ENCODE results near the gene ROBO3. TPM values are rescaled to one million over a fixed set of nuclear protein-coding genes. Genes with fewer than 3 reads are reported as not detected.

ROBO3 gene
- total and polyA plus RNA-seq, 10 of the 15 experiments (the other 5 are each of a cell fraction or from before 2014, with no cell fraction given) = 0.10 to 0.63 (median 0.31) TPM; not detected in 2

GRCh38 chr11:124928942-124929665, 63.9 kb downstream of the ROBO3 start (continued):
- no peak for TF ChIP-seq SMARCA5 (IDR thresholded peaks at IDR 0.05)
- TF ChIP-seq, protein P1, sequence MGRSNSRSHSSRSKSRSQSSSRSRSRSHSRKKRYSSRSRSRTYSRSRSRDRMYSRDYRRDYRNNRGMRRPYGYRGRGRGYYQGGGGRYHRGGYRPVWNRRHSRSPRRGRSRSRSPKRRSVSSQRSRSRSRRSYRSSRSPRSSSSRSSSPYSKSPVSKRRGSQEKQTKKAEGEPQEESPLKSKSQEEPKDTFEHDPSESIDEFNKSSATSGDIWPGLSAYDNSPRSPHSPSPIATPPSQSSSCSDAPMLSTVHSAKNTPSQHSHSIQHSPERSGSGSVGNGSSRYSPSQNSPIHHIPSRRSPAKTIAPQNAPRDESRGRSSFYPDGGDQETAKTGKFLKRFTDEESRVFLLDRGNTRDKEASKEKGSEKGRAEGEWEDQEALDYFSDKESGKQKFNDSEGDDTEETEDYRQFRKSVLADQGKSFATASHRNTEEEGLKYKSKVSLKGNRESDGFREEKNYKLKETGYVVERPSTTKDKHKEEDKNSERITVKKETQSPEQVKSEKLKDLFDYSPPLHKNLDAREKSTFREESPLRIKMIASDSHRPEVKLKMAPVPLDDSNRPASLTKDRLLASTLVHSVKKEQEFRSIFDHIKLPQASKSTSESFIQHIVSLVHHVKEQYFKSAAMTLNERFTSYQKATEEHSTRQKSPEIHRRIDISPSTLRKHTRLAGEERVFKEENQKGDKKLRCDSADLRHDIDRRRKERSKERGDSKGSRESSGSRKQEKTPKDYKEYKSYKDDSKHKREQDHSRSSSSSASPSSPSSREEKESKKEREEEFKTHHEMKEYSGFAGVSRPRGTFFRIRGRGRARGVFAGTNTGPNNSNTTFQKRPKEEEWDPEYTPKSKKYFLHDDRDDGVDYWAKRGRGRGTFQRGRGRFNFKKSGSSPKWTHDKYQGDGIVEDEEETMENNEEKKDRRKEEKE (IDR thresholded peaks at IDR 0.05) = no peak

- Histone ChIP-seq H3K27ac (ENCODE audit: control insufficient read depth, insufficient read depth) (no peak overlapping the region), H3K79me2 (ENCODE audit: control insufficient read depth, insufficient read depth, low read length) (no peaks in the 10 kb centered on the region), H2AFZ (ENCODE audit: control insufficient read depth, low read depth, low read length) (no peak overlapping the region), H3K9ac (ENCODE audit: control insufficient read depth, insufficient read depth, low read length) (no peak overlapping the region), H4K20me1 (ENCODE audit: control insufficient read depth, insufficient read depth) (no peaks in the 10 kb centered on the region), H3K4me1 (ENCODE audit: control insufficient read depth, insufficient read depth, low read length) (no peaks in the 10 kb centered on the region; the same call in 1 of the 2 replicates), H3K9me3 (replicated peaks; ENCODE audit: control insufficient read depth, insufficient read depth, low read length) (no peaks in the 10 kb centered on the region), H3K36me3 (ENCODE audit: control insufficient read depth in 2 of 2, insufficient read depth in 2 of 2, low read length in 1 of 2) (no peaks in the 10 kb centered on the region), H3K4me3 (no peak overlapping the region), H3K4me2 (ENCODE audit: control insufficient read depth, insufficient read depth) (no peak overlapping the region), H3K27me3 (replicated peaks in 1 of 2; ENCODE audit: control insufficient read depth in 2 of 2, insufficient read depth in 2 of 2, low read length in 1 of 2) (no peaks in the 10 kb centered on the region; a peak in 1 of 4 replicates)
- WGBS (ENCODE audit: insufficient coverage, insufficient replicate concordance, low lambda C conversion rate, missing lambda C conversion rate) = 4% methylated on average over 3 of the region's 3 CpGs
- intact Hi-C loops (cut with micrococcal nuclease; ENCODE audit: unreplicated experiment) (no loop called here), in situ Hi-C loops (cut with MboI) (no loop called here)
- DNase-seq (ENCODE audit: low read depth, low spot score) = no peak
- FAIRE-seq = no peak
- no TSS peak for BruUV-seq (replicated peaks)
- POLR2A ChIA-PET = interaction anchor here (0.8 kb wide), 1 partner anchor 22 kb away, joined by 4 read pairs; no protein-coding TSS in a partner anchor
- CTCF ChIA-PET = no interaction called here
- RAD21 ChIA-PET (ENCODE audit: unreplicated experiment) = no interaction called here
- SMC1A ChIA-PET (ENCODE audit: uncharacterized antibody, unreplicated experiment) = interaction anchor here (1.0 kb wide), 1 partner anchor 211 kb away, joined by 3 read pairs; no protein-coding TSS in a partner anchor
- peak; percentile 87 for ATAC-seq
- TF ChIP-seq IRF3 (IDR thresholded peaks at IDR 0.05) = no peak
- TF ChIP-seq HSF1 (IDR thresholded peaks at IDR 0.05; ENCODE audit: low read depth, low read length) = no peak
- no peak for TF ChIP-seq POLR2A (IDR thresholded peaks at IDR 0.05; ENCODE audit: low read depth, low read length)
- peak; percentile 13; the same call in 1 of the 2 replicates for TF ChIP-seq ESRRA (IDR thresholded peaks at IDR 0.05; ENCODE audit: low read length)
- TF ChIP-seq POLR2AphosphoS5 (IDR thresholded peaks at IDR 0.05; ENCODE audit: low read length) = no peak
- no peak for TF ChIP-seq E2F4 (IDR thresholded peaks at IDR 0.05; ENCODE audit: low read depth, low read length)
- no peak for TF ChIP-seq FOXK2 (IDR thresholded peaks at IDR 0.05)
- no peak for TF ChIP-seq PKNOX1 (IDR thresholded peaks at IDR 0.05)
- no peak for TF ChIP-seq RAD51 (IDR thresholded peaks at IDR 0.05)
- 0 out of 2 replicates have a peak, but pooled peaks have one; percentile 12 for TF ChIP-seq RELB (IDR thresholded peaks at IDR 0.05; ENCODE audit: low read depth)
Observed at GRCh38 chr11:124930799-124931198, 65.6 kb downstream of the ROBO3 start.
